H9 (cell line): Measurements from ENCODE around the gene AQP9. TPM values are rescaled to one million over a fixed set of nuclear protein-coding genes. Genes with fewer than 3 reads are reported as not detected.

ENCODE experiments used
- DNase-seq: peaks from one replicate; pipeline ENCODE4 v3.0.0-alpha.2; 2017
- H2AFZ ChIP-seq: one replicate; pipeline ENCODE4 v1.6.1; 2013; ENCODE audit warnings: mild to moderate bottlenecking, low read length, control low read depth, moderate library complexity
- H2AK5ac ChIP-seq: 2 replicates; pipeline ENCODE4 v1.6.1; 2013; ENCODE audit warnings: low read length, control low read depth, mixed read lengths; ENCODE audit not compliant: insufficient read length
- H2BK120ac ChIP-seq: one replicate; pipeline ENCODE4 v1.6.1; 2013; ENCODE audit warnings: low read depth, mild to moderate bottlenecking, low read length, control low read depth, inconsistent platforms; ENCODE audit not compliant: poor library complexity, severe bottlenecking
- H2BK12ac ChIP-seq: 2 replicates; pipeline ENCODE4 v1.6.1; 2013; ENCODE audit warnings: low read length, control low read depth, mixed read lengths, low read depth; ENCODE audit not compliant: insufficient read length
- H2BK15ac ChIP-seq: 2 replicates; pipeline ENCODE4 v1.6.1; 2013; ENCODE audit warnings: low read depth, low read length, control low read depth
- H2BK20ac ChIP-seq: one replicate; pipeline ENCODE4 v1.6.1; 2013; ENCODE audit warnings: low read depth, mild to moderate bottlenecking, low read length, control low read depth, inconsistent platforms; ENCODE audit not compliant: poor library complexity, severe bottlenecking
- H2BK5ac ChIP-seq: 2 replicates; pipeline ENCODE4 v1.6.1; 2013; ENCODE audit warnings: low read length, control low read depth, mixed read lengths; ENCODE audit not compliant: insufficient read length
- H3K14ac ChIP-seq: 2 replicates; pipeline ENCODE4 v1.6.1; 2013; ENCODE audit warnings: low read length, control low read depth; ENCODE audit not compliant: insufficient read depth
- H3K18ac ChIP-seq: 2 replicates; pipeline ENCODE4 v1.6.1; 2013; ENCODE audit warnings: low read depth, mild to moderate bottlenecking, mixed read lengths, low read length, control low read depth; ENCODE audit not compliant: insufficient read length
- H3K23ac ChIP-seq: 2 replicates; pipeline ENCODE4 v1.6.1; 2013; ENCODE audit warnings: low read length, control low read depth, mixed read lengths, low read depth; ENCODE audit not compliant: insufficient read length
- H3K23me2 ChIP-seq: 2 replicates; pipeline ENCODE4 v1.6.1; 2013; ENCODE audit warnings: low read depth, mild to moderate bottlenecking, mixed read lengths, low read length, control low read depth; ENCODE audit not compliant: insufficient read length, poor library complexity, severe bottlenecking
- H3K27ac ChIP-seq: 2 replicates; pipeline ENCODE4 v1.5.1; 2013; ENCODE audit warnings: low read length, control low read depth, mixed read lengths, low read depth; ENCODE audit not compliant: insufficient read length
- H3K27me3 ChIP-seq: 2 replicates; pipeline ENCODE4 v1.6.1; 2013; ENCODE audit warnings: low read length, control low read depth, inconsistent platforms; ENCODE audit not compliant: insufficient read depth
- H3K4ac ChIP-seq: 2 replicates; pipeline ENCODE4 v1.6.1; 2013; ENCODE audit warnings: low read depth, mild to moderate bottlenecking, control low read depth, inconsistent platforms, low read length, moderate library complexity
- H3K4me1 ChIP-seq: 2 replicates; pipeline ENCODE4 v1.6.1; 2013; ENCODE audit warnings: low read length, control low read depth, inconsistent platforms; ENCODE audit not compliant: insufficient read depth
- H3K4me2 ChIP-seq: 2 replicates; pipeline ENCODE4 v1.6.1; 2013; ENCODE audit warnings: low read length, control low read depth, mixed read lengths; ENCODE audit not compliant: insufficient read length, insufficient read depth
- H3K56ac ChIP-seq: 2 replicates; pipeline ENCODE4 v1.6.1; 2013; ENCODE audit warnings: low read depth, mild to moderate bottlenecking, mixed read lengths, low read length, control low read depth; ENCODE audit not compliant: insufficient read length
- H3K79me1 ChIP-seq: 2 replicates; pipeline ENCODE4 v1.6.1; 2013; ENCODE audit warnings: low read depth, mild to moderate bottlenecking, moderate library complexity, low read length, control low read depth, inconsistent platforms; ENCODE audit not compliant: insufficient read depth, poor library complexity, severe bottlenecking
- H3K79me2 ChIP-seq: 2 replicates; pipeline ENCODE4 v1.6.1; 2013; ENCODE audit warnings: low read length, control low read depth, inconsistent platforms; ENCODE audit not compliant: insufficient read depth
- H3K9ac ChIP-seq: 2 replicates; pipeline ENCODE4 v1.6.1; 2013; ENCODE audit warnings: low read length, control low read depth, mixed read lengths; ENCODE audit not compliant: insufficient read length; ENCODE audit errors: extremely low read depth
- H3K9me3 ChIP-seq: one replicate; pipeline ENCODE4 v1.6.1; 2013; ENCODE audit warnings: low read depth, low read length, inconsistent platforms; ENCODE audit not compliant: control insufficient read depth
- H3T11ph ChIP-seq: one replicate; pipeline ENCODE4 v1.6.1; 2013; ENCODE audit warnings: mild to moderate bottlenecking, low read length, control low read depth, inconsistent platforms
- H4K20me1 ChIP-seq: one replicate; pipeline ENCODE4 v1.6.1; 2013; ENCODE audit not compliant: control insufficient read depth, insufficient read length, insufficient read depth
- H4K5ac ChIP-seq: 2 replicates; pipeline ENCODE4 v1.6.1; 2013; ENCODE audit warnings: low read depth, mild to moderate bottlenecking, mixed read lengths, low read length, control low read depth; ENCODE audit not compliant: insufficient read length
- H4K8ac ChIP-seq: replicated peaks from 2 replicates; pipeline ENCODE4 v1.6.1; 2013; ENCODE audit warnings: low read length, control low read depth, mixed read lengths, low read depth; ENCODE audit not compliant: insufficient read length
- H4K91ac ChIP-seq: 2 replicates; pipeline ENCODE4 v1.6.1; 2013; ENCODE audit warnings: low read depth, mild to moderate bottlenecking, moderate library complexity, mixed read lengths, low read length, control low read depth; ENCODE audit not compliant: insufficient read length
- H3K27ac Mint-ChIP-seq, 3 experiments: 2 replicates in 2 of 3; 3 replicates in 1 of 3; pipeline ENCODE4 v1.8.0; 2020 to 2021; ENCODE audit warnings: mixed read lengths in 3 of 3, mild to moderate bottlenecking in 1 of 3, moderate library complexity in 1 of 3
- H3K27me3 Mint-ChIP-seq: 2 replicates; pipeline ENCODE4 v1.8.0; 2021; ENCODE audit warnings: low read depth, mild to moderate bottlenecking, moderate library complexity, mixed read lengths
- H3K36me3 Mint-ChIP-seq, 3 experiments: 2 replicates in 2 of 3; 3 replicates in 1 of 3; pipeline ENCODE4 v1.8.0; 2020 to 2021; ENCODE audit warnings: low read depth in 3 of 3, mixed read lengths in 3 of 3; ENCODE audit not compliant: insufficient read depth in 1 of 3
- H3K4me1 Mint-ChIP-seq, 2 experiments: 2 replicates each; pipeline ENCODE4 v1.8.0; 2020; ENCODE audit warnings: mixed read lengths in 2 of 2
- H3K4me3 Mint-ChIP-seq, 2 experiments: 2 replicates in 1 of 2; 3 replicates in 1 of 2; pipeline ENCODE4 v1.8.0; 2020 to 2021; ENCODE audit warnings: mild to moderate bottlenecking in 2 of 2, mixed read lengths in 2 of 2, moderate library complexity in 1 of 2
- H3K9me3 Mint-ChIP-seq, 2 experiments: 2 replicates in 1 of 2; 3 replicates in 1 of 2; pipeline ENCODE4 v1.8.0; 2020; ENCODE audit warnings: mild to moderate bottlenecking in 2 of 2, mixed read lengths in 2 of 2, moderate library complexity in 1 of 2
- WGBS: extraction: QIAGEN DNeasy Blood & Tissue Kit; methylation state at CpG from one replicate; pipeline ENCODE4 v1.1.7; 2013; ENCODE audit warnings: missing lambda C conversion rate, low lambda C conversion rate, mixed read lengths; ENCODE audit not compliant: insufficient read length; ENCODE audit errors: extremely low coverage; 5-methylcytosine and 5-hydroxymethylcytosine counted together
- total RNA-seq: library from RNA; stranded (reverse); gene quantifications from 2 replicates; pipeline ENCODE4 v1.2.1, GENCODE V29; 2021
- TF ChIP-seq, protein P1 (sequence below): fragments of 200-600 bp; sonication (generic); conservative IDR thresholded peaks from 3 replicates; pipeline ENCODE4 v1.8.0; 2021; ENCODE audit warnings: antibody characterized with exemption, mild to moderate bottlenecking

AQP9 gene
- total RNA-seq, 1 experiment from 2014 or later: not detected

DNA sequence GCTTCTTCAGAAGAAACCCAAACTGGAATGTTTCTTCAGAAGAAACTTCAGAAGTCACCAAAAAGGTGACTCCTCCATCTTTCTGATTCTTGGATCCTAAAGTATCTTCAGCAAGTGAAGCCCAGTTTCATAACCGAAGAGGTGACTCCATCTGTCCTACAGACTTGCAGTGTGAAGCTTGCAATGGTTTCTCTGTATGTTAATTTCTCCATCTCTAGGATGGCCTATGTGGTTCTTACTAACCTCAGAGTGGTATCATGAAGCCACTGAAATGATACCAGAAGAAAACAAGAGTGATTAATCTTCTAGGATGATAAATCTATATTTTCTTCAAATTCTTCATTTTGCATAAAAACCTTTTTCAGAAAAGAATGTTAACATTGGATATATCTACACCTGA lies 495 bp upstream of the AQP9 start:
- H4K20me1 ChIP-seq: no peaks in the 10 kb centered on the region
- H4K8ac ChIP-seq: no peak overlapping the region
- no peak overlapping the region for H2AK5ac ChIP-seq
- TF ChIP-seq, protein P1, sequence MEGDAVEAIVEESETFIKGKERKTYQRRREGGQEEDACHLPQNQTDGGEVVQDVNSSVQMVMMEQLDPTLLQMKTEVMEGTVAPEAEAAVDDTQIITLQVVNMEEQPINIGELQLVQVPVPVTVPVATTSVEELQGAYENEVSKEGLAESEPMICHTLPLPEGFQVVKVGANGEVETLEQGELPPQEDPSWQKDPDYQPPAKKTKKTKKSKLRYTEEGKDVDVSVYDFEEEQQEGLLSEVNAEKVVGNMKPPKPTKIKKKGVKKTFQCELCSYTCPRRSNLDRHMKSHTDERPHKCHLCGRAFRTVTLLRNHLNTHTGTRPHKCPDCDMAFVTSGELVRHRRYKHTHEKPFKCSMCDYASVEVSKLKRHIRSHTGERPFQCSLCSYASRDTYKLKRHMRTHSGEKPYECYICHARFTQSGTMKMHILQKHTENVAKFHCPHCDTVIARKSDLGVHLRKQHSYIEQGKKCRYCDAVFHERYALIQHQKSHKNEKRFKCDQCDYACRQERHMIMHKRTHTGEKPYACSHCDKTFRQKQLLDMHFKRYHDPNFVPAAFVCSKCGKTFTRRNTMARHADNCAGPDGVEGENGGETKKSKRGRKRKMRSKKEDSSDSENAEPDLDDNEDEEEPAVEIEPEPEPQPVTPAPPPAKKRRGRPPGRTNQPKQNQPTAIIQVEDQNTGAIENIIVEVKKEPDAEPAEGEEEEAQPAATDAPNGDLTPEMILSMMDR: no peak
- Mint-ChIP-seq H3K4me3 (no peak overlapping the region), H3K36me3 (no peaks in the 10 kb centered on the region), H3K27me3 (no peaks in the 10 kb centered on the region; the same call in none of the 2 replicates), H3K9me3 (no peaks in the 10 kb centered on the region), H3K27ac (no peak overlapping the region), H3K4me1 (peaks cover 7 to 8% of the 10 kb centered on the region in 2 experiments)
- no peak overlapping the region for H2BK15ac ChIP-seq
- H3K4ac ChIP-seq: no peak overlapping the region
- H3K9ac ChIP-seq: no peak overlapping the region
- H3K4me1 ChIP-seq: no peaks in the 10 kb centered on the region
- H4K5ac ChIP-seq: no peak overlapping the region
- no peak overlapping the region for H3T11ph ChIP-seq
- H2BK120ac ChIP-seq: no peak overlapping the region
- no peak overlapping the region for H2AFZ ChIP-seq
- H3K23me2 ChIP-seq: no peaks in the 10 kb centered on the region
- H3K4me2 ChIP-seq: no peak overlapping the region
- no peak overlapping the region for H4K91ac ChIP-seq
- H2BK5ac ChIP-seq: no peak overlapping the region
- no peak overlapping the region for H3K23ac ChIP-seq
- no peak overlapping the region for H2BK12ac ChIP-seq
- H3K9me3 ChIP-seq: no peaks in the 10 kb centered on the region
- no CpG with 5 or more reads among the region's 1 CpG for WGBS
- H3K79me1 ChIP-seq: no peaks in the 10 kb centered on the region
- H3K79me2 ChIP-seq: no peaks in the 10 kb centered on the region
- no peak for DNase-seq
- no peak overlapping the region for H3K14ac ChIP-seq
- H2BK20ac ChIP-seq: no peak overlapping the region
- no peak overlapping the region for H3K18ac ChIP-seq
- H3K27ac ChIP-seq: no peak overlapping the region
- H3K56ac ChIP-seq: no peak overlapping the region
- no peaks in the 10 kb centered on the region for H3K27me3 ChIP-seq
